ENCODE measurements around the gene ADGRL3.

DNA sequence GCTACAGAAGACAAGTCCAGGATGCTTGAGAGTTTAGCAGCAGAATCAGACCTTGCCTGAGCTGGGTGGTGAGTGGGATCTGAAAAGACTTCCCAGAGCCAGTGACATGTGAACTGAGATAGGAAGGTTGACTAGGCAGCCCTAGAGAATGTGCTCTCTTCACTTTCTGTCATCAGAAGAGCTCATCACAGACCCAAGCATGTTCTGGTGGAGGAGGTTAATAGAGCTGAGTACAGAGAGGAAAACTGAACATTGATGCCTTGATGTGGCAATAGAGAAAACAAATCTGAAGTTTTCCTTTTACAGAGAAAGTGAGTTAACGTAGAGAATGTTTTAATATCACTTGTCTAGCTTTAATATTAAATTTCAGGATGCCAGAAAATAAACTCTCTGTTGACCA is 17.1 kb downstream of the ADGRL3 start:
- TF ChIP-seq POLR2AphosphoS5 (IDR thresholded peaks at IDR 0.05) (no peak), POLR2A (IDR thresholded peaks at IDR 0.05) (no peak)
